ENCODE data around the gene ANKMY1. TPM values are rescaled to one million over a fixed set of nuclear protein-coding genes. Genes with fewer than 3 reads are reported as not detected.

Gene ANKMY1
- total and polyA plus RNA-seq, 2 of the 13 experiments (the other 11 are each of a cell fraction or from before 2014, with no cell fraction given), result 11.7 to 18.8 TPM

- TF ChIP-seq, protein P1, sequence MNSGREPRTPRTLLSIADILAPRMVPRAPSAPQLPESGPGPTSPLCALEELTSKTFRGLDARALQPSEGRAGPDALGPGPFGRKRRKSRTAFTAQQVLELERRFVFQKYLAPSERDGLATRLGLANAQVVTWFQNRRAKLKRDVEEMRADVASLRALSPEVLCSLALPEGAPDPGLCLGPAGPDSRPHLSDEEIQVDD (CRISPR knock-in tag; IDR thresholded peaks at IDR 0.05; ENCODE audit: borderline replicate concordance), result peak; percentile 98
- peak; percentile 47; the same call in 1 of the 2 replicates for TF ChIP-seq SRF (IDR thresholded peaks at IDR 0.05; ENCODE audit: low read depth, low read length)
- TF ChIP-seq, protein P2, sequence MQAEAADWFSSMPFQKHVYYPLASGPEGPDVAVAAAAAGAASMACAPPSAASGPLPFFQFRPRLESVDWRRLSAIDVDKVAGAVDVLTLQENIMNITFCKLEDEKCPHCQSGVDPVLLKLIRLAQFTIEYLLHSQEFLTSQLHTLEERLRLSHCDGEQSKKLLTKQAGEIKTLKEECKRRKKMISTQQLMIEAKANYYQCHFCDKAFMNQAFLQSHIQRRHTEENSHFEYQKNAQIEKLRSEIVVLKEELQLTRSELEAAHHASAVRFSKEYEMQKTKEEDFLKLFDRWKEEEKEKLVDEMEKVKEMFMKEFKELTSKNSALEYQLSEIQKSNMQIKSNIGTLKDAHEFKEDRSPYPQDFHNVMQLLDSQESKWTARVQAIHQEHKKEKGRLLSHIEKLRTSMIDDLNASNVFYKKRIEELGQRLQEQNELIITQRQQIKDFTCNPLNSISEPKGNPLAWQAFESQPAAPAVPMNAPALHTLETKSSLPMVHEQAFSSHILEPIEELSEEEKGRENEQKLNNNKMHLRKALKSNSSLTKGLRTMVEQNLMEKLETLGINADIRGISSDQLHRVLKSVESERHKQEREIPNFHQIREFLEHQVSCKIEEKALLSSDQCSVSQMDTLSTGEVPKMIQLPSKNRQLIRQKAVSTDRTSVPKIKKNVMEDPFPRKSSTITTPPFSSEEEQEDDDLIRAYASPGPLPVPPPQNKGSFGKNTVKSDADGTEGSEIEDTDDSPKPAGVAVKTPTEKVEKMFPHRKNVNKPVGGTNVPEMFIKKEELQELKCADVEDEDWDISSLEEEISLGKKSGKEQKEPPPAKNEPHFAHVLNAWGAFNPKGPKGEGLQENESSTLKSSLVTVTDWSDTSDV (CRISPR knock-in tag; IDR thresholded peaks at IDR 0.05), result peak; percentile 87
- peak; percentile 99 for TF ChIP-seq ZNF451 (CRISPR knock-in tag; IDR thresholded peaks at IDR 0.05)
- no peak for TF ChIP-seq ZNF564 (CRISPR knock-in tag; IDR thresholded peaks at IDR 0.05)
- TF ChIP-seq ATF7-NPFF (CRISPR knock-in tag; IDR thresholded peaks at IDR 0.05; ENCODE audit: low read depth), result peak; percentile 89; the same call in 1 of the 2 replicates
- TF ChIP-seq SAP130 (CRISPR knock-in tag; IDR thresholded peaks at IDR 0.05; ENCODE audit: low read depth), result peak; percentile 93
- TF ChIP-seq KDM5B (CRISPR knock-in tag; IDR thresholded peaks at IDR 0.05; ENCODE audit: borderline replicate concordance), result peak; percentile 45; the same call in 1 of the 2 replicates
- 0 out of 2 replicates have a peak, but pooled peaks have one; percentile 35 for TF ChIP-seq RXRB (CRISPR knock-in tag; IDR thresholded peaks at IDR 0.05; ENCODE audit: borderline replicate concordance)
- 0 out of 2 replicates have a peak, but pooled peaks have one; percentile 10 for TF ChIP-seq TGIF2 (CRISPR knock-in tag; IDR thresholded peaks at IDR 0.05)
- TF ChIP-seq MAFF (IDR thresholded peaks at IDR 0.05; ENCODE audit: low read depth, low read length), result no peak
- TF ChIP-seq ZNF558 (CRISPR knock-in tag; IDR thresholded peaks at IDR 0.05; ENCODE audit: borderline replicate concordance), result peak; percentile 73; the same call in 1 of the 2 replicates
- TF ChIP-seq ZNF335 (CRISPR knock-in tag; IDR thresholded peaks at IDR 0.05), result no peak
- TF ChIP-seq, protein P3, sequence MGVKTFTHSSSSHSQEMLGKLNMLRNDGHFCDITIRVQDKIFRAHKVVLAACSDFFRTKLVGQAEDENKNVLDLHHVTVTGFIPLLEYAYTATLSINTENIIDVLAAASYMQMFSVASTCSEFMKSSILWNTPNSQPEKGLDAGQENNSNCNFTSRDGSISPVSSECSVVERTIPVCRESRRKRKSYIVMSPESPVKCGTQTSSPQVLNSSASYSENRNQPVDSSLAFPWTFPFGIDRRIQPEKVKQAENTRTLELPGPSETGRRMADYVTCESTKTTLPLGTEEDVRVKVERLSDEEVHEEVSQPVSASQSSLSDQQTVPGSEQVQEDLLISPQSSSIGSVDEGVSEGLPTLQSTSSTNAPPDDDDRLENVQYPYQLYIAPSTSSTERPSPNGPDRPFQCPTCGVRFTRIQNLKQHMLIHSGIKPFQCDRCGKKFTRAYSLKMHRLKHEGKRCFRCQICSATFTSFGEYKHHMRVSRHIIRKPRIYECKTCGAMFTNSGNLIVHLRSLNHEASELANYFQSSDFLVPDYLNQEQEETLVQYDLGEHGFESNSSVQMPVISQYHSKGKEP (CRISPR knock-in tag; IDR thresholded peaks at IDR 0.05), result 0 out of 2 replicates have a peak, but pooled peaks have one; percentile 25
- peak; percentile 54 for TF ChIP-seq FOXP4 (CRISPR knock-in tag; IDR thresholded peaks at IDR 0.05)
- no peak for TF ChIP-seq HNRNPUL1 (IDR thresholded peaks at IDR 0.05; ENCODE audit: low read depth, low read length)
- peak; percentile 18; the same call in 1 of the 2 replicates for TF ChIP-seq NAIF1 (CRISPR knock-in tag; IDR thresholded peaks at IDR 0.05; ENCODE audit: borderline replicate concordance)
- TF ChIP-seq ZMYM3 (CRISPR knock-in tag; IDR thresholded peaks at IDR 0.05), result no peak
- TF ChIP-seq ZNF232 (CRISPR knock-in tag; IDR thresholded peaks at IDR 0.05; ENCODE audit: borderline replicate concordance), result peak; percentile 71
- TF ChIP-seq TARDBP (CRISPR knock-in tag; IDR thresholded peaks at IDR 0.05), result peak; percentile 25; the same call in 1 of the 2 replicates
- 0 out of 2 replicates have a peak, but pooled peaks have one; percentile 25 for TF ChIP-seq GATA4 (IDR thresholded peaks at IDR 0.05; ENCODE audit: borderline replicate concordance, low read depth)
- TF ChIP-seq ZNF552 (CRISPR knock-in tag; IDR thresholded peaks at IDR 0.05; ENCODE audit: borderline replicate concordance), result peak; percentile 90; the same call in 1 of the 2 replicates
- TF ChIP-seq SIX1 (CRISPR knock-in tag; IDR thresholded peaks at IDR 0.05; ENCODE audit: borderline replicate concordance), result 0 out of 2 replicates have a peak, but pooled peaks have one; percentile 15
Observed at GRCh38 chr2:240560480-240561324, 2.9 kb upstream of the ANKMY1 start (continued).

Measured in HepG2 (cell line).